IMR-90 (cell line): ENCODE data around the gene FAM193B. TPM values are rescaled to one million over a fixed set of nuclear protein-coding genes. Genes with fewer than 3 reads are reported as not detected.
A peak's percentile ranks its signal among the peaks of the same experiment; 100 is the strongest.

Source experiments
- ATAC-seq: fragments of 200-7000 bp; cut with Tn5 transposase; 2 replicates; pipeline ENCODE4 v1.9.1; 2020; ENCODE audit warnings: low read depth, mild to moderate bottlenecking, moderate library complexity
- BruUV-seq: library from RNA; stranded (reverse); fragments of 400-500 nt; replicated peaks from 2 replicates; lab custom pipeline; 2021; lab: Mats Ljungman, UMichigan
- CTCF ChIA-PET: fragments of 300-600 bp; formaldehyde crosslinking; extraction: SDS; loops from one replicate; lab custom pipeline; 2021; ENCODE audit warnings: antibody characterized with exemption; lab: Yijun Ruan, JAX
- POLR2A ChIA-PET: fragments of 300-600 bp; sonication (Branson Sonifier 250); formaldehyde crosslinking; loops from one replicate; lab custom pipeline; 2022; ENCODE audit warnings: antibody characterized with exemption; ENCODE audit not compliant: unreplicated experiment; lab: Charles Lee
- DNase-seq: peaks from one replicate; pipeline ENCODE4 v3.0.0; 2013
- H2AFZ ChIP-seq: replicated peaks from 2 replicates; pipeline ENCODE3; 2013; ENCODE audit warnings: low read length, mild to moderate bottlenecking; ENCODE audit not compliant: poor library complexity
- H2AK5ac ChIP-seq: 2 replicates; pipeline ENCODE4 v1.6.1; 2013; ENCODE audit warnings: low read depth, low read length, inconsistent platforms
- H2AK9ac ChIP-seq: replicated peaks from 2 replicates; pipeline ENCODE3; 2013; ENCODE audit warnings: mild to moderate bottlenecking, low read depth, low read length, moderate library complexity; ENCODE audit not compliant: poor library complexity
- H2BK120ac ChIP-seq: 2 replicates; pipeline ENCODE4 v1.6.1; 2013; ENCODE audit warnings: low read depth, low read length, inconsistent platforms
- H2BK15ac ChIP-seq: 3 replicates; pipeline ENCODE4 v1.6.1; 2013; ENCODE audit warnings: low read depth, low read length, inconsistent platforms
- H2BK20ac ChIP-seq: 2 replicates; pipeline ENCODE4 v1.6.1; 2013; ENCODE audit warnings: low read depth, mild to moderate bottlenecking, inconsistent platforms, low read length, moderate library complexity
- H2BK5ac ChIP-seq: 2 replicates; pipeline ENCODE4 v1.6.1; 2013; ENCODE audit warnings: mild to moderate bottlenecking, low read depth, low read length, inconsistent platforms; ENCODE audit not compliant: poor library complexity, severe bottlenecking
- H3K14ac ChIP-seq: replicated peaks from 2 replicates; pipeline ENCODE4 v1.6.1; 2013; ENCODE audit warnings: low read depth, low read length, inconsistent platforms
- H3K18ac ChIP-seq: 2 replicates; pipeline ENCODE4 v1.6.1; 2013; ENCODE audit warnings: low read depth, low read length, control low read depth
- H3K23ac ChIP-seq: 2 replicates; pipeline ENCODE4 v1.6.1; 2013; ENCODE audit warnings: low read depth, low read length, inconsistent platforms
- H3K27ac ChIP-seq: 2 replicates; pipeline ENCODE4 v1.5.1; 2013; ENCODE audit warnings: mild to moderate bottlenecking, control low read depth, low read length; ENCODE audit not compliant: insufficient read depth
- H3K27me3 ChIP-seq: 2 replicates; pipeline ENCODE4 v1.6.1; 2013; ENCODE audit warnings: low read length; ENCODE audit not compliant: control insufficient read depth, insufficient read depth
- H3K36me3 ChIP-seq: 2 replicates; pipeline ENCODE4 v1.6.1; 2013; ENCODE audit warnings: low read length, mixed read lengths; ENCODE audit not compliant: control insufficient read depth, insufficient read depth
- H3K4ac ChIP-seq: 2 replicates; pipeline ENCODE4 v1.6.1; 2013; ENCODE audit warnings: low read depth, low read length, inconsistent platforms
- H3K4me1 ChIP-seq: 2 replicates; pipeline ENCODE4 v1.6.1; 2013; ENCODE audit warnings: low read length, mixed read lengths; ENCODE audit not compliant: control insufficient read depth, insufficient read depth
- H3K4me2 ChIP-seq: 2 replicates; pipeline ENCODE4 v1.6.1; 2013; ENCODE audit warnings: low read depth, mild to moderate bottlenecking, control low read depth, low read length, moderate library complexity
- H3K4me3 ChIP-seq: 2 replicates; pipeline ENCODE4 v1.5.1; 2013; ENCODE audit warnings: low read depth, mild to moderate bottlenecking, control low read depth, low read length, moderate library complexity; ENCODE audit not compliant: insufficient read depth
- H3K56ac ChIP-seq: 2 replicates; pipeline ENCODE4 v1.6.1; 2013; ENCODE audit warnings: low read length, inconsistent platforms; ENCODE audit not compliant: insufficient read depth; ENCODE audit errors: extremely low read depth
- H3K79me1 ChIP-seq, 2 experiments: 2 replicates each; pipeline ENCODE4 v1.6.1; 2013; ENCODE audit warnings: low read length in 2 of 2, inconsistent platforms in 1 of 2, low read depth in 1 of 2
- H3K9ac ChIP-seq: 2 replicates; pipeline ENCODE4 v1.6.1; 2013; ENCODE audit warnings: low read depth, low read length, control low read depth
- H3K9me1 ChIP-seq: 2 replicates; pipeline ENCODE4 v1.6.1; 2013; ENCODE audit warnings: low read length, inconsistent platforms; ENCODE audit not compliant: insufficient read depth
- H3K9me3 ChIP-seq: 2 replicates; pipeline ENCODE4 v1.6.1; 2013; ENCODE audit warnings: low read length; ENCODE audit not compliant: control insufficient read depth, insufficient read depth
- H4K20me1 ChIP-seq: 2 replicates; pipeline ENCODE4 v1.6.1; 2013; ENCODE audit warnings: low read length, inconsistent platforms; ENCODE audit not compliant: insufficient read depth
- H4K5ac ChIP-seq: 2 replicates; pipeline ENCODE4 v1.6.1; 2013; ENCODE audit warnings: mild to moderate bottlenecking, low read depth, low read length, control low read depth
- H4K8ac ChIP-seq, 2 experiments: 2 replicates each; pipeline ENCODE4 v1.6.1; 2013; ENCODE audit warnings: low read depth in 2 of 2, low read length in 2 of 2, control low read depth in 1 of 2, inconsistent platforms in 1 of 2
- H4K91ac ChIP-seq: 2 replicates; pipeline ENCODE4 v1.6.1; 2013; ENCODE audit warnings: low read depth, low read length, inconsistent platforms; ENCODE audit not compliant: insufficient read depth
- CHD1 ChIP-seq: IDR thresholded peaks from 2 replicates; pipeline ENCODE4 v1.6.1; 2012; ENCODE audit warnings: low read depth, low read length, improper control_type of control experiment
- POLR2A ChIP-seq: IDR thresholded peaks from 2 replicates; pipeline ENCODE4 v1.6.1; 2012; ENCODE audit warnings: mild to moderate bottlenecking, low read depth, low read length
- WGBS, 2 experiments: methylation state at CpG; one replicate each; pipeline versions ENCODE4 v1.1.5 to v1.1.7; 2013; ENCODE audit warnings: missing lambda C conversion rate in 2 of 2; ENCODE audit not compliant: insufficient read length in 1 of 2; ENCODE audit errors: extremely low coverage in 2 of 2; 5-methylcytosine and 5-hydroxymethylcytosine counted together
- dilution Hi-C: fragments of 300-500 bp; cut with HindIII; formaldehyde crosslinking; loops from one replicate; pipeline ENCODE4 v1.14.3; 2018; ENCODE audit warnings: low sequenced_read_pairs; ENCODE audit not compliant: unreplicated experiment
- in situ Hi-C: fragments of 300-500 bp; cut with MboI; formaldehyde crosslinking; loops from 3 replicates; pipeline ENCODE4 v1.14.3; 2019; ENCODE audit warnings: low sequenced_read_pairs, inconsistent platforms, mixed read lengths
- intact Hi-C: fragments of 100-400 bp; cut with micrococcal nuclease; formaldehyde crosslinking; loops from 2 replicates; pipeline ENCODE4 v1.10.0; 2022
- polyA plus RNA-seq, 3 experiments: library from polyadenylated mRNA; depleted of rRNA; stranded (reverse); fragments of >200 nt; gene quantifications; 2 replicates each; pipeline ENCODE4 v1.2.3, GENCODE V29; 2012; ENCODE audit warnings: low replicate concordance in 1 of 3
- total RNA-seq: library from RNA; depleted of rRNA; stranded (reverse); fragments of >200 nt; gene quantifications from 2 replicates; pipeline ENCODE4 v1.2.3, GENCODE V29; 2012

Gene FAM193B
- total and polyA plus RNA-seq, 2 of the 4 experiments (the other 2 are of a cell fraction) = 9.5 to 52.2 TPM

DNA sequence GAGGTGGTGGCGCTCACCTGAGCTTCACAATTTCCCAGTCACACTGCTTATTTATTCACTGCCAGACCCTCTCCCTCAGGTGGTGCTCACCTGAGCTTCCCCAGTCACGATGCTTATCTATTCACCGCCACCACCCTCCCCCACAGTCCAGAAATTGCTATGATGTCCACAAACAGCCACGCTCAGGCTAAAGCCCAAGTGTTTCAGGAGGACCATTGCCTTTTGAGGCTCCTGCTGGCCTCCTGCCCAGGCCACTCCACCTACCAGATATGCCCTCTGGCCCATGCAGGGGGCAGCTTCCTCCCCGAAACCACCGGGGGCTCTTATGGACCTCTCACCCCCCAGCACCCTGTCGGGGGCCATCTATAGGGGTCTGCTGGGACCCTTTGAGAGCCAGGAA is 61.5 kb downstream of the FAM193B start:
- Histone ChIP-seq H2BK15ac (no peak overlapping the region), H3K27me3 (no peaks in the 10 kb centered on the region), H4K5ac (no peak overlapping the region; the same call in 1 of the 2 replicates), H3K18ac (no peak overlapping the region), H4K91ac (no peak overlapping the region), H3K23ac (no peak overlapping the region; the same call in 1 of the 2 replicates), H2BK20ac (no peak overlapping the region), H3K9me1 (peaks cover 6% of the 10 kb centered on the region), H3K79me1 (peaks cover 28 to 74% of the 10 kb centered on the region in 2 experiments), H3K9me3 (no peaks in the 10 kb centered on the region), H3K4me3 (no peak overlapping the region), H3K14ac (no peak overlapping the region), H3K56ac (no peak overlapping the region; the same call in 1 of the 2 replicates), H3K4ac (peak overlapping the region; percentile 46), H2AK9ac (peak overlapping the region; percentile 95), H3K9ac (no peak overlapping the region), H4K20me1 (peaks cover 92% of the 10 kb centered on the region), H4K8ac (no peak overlapping the region; a peak in 1 of 4 replicates), H3K27ac (peak overlapping the region; percentile 100), H2BK120ac (no peak overlapping the region), H3K36me3 (peaks cover 72% of the 10 kb centered on the region), H3K4me1 (peaks cover 25% of the 10 kb centered on the region), H2AK5ac (peak overlapping the region; percentile 66), H3K4me2 (no peak overlapping the region; the same call in 1 of the 2 replicates), H2AFZ (no peak overlapping the region), H2BK5ac (peak overlapping the region; percentile 100)
- POLR2A ChIA-PET = interaction anchor here (0.8 kb wide), 1 partner anchor 16 kb away, joined by 3 read pairs; no protein-coding TSS in a partner anchor
- intact Hi-C loops (no loop called here), in situ Hi-C loops (no loop called here), dilution Hi-C loops (no loop called here)
- TF ChIP-seq CHD1 (no peak), POLR2A (peak; percentile 30; the same call in 1 of the 2 replicates)
- 69% methylated on average over 3 of the region's 7 CpGs; no CpG with 5 or more reads in 1 of the 2 experiments for WGBS, 2 experiments
- no peak for ATAC-seq
- BruUV-seq = no TSS peak
- no peak for DNase-seq
- CTCF ChIA-PET = no interaction called here
